ENCODE measurements around the gene SMIM27.

- TF ChIP-seq, protein P1, sequence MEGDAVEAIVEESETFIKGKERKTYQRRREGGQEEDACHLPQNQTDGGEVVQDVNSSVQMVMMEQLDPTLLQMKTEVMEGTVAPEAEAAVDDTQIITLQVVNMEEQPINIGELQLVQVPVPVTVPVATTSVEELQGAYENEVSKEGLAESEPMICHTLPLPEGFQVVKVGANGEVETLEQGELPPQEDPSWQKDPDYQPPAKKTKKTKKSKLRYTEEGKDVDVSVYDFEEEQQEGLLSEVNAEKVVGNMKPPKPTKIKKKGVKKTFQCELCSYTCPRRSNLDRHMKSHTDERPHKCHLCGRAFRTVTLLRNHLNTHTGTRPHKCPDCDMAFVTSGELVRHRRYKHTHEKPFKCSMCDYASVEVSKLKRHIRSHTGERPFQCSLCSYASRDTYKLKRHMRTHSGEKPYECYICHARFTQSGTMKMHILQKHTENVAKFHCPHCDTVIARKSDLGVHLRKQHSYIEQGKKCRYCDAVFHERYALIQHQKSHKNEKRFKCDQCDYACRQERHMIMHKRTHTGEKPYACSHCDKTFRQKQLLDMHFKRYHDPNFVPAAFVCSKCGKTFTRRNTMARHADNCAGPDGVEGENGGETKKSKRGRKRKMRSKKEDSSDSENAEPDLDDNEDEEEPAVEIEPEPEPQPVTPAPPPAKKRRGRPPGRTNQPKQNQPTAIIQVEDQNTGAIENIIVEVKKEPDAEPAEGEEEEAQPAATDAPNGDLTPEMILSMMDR (IDR thresholded peaks at IDR 0.05; ENCODE audit: poor library complexity) = no peak
- no peak for TF ChIP-seq EZH2 (IDR thresholded peaks at IDR 0.05; ENCODE audit: borderline replicate concordance)
- no peak for TF ChIP-seq EZH2phosphoT487 (IDR thresholded peaks at IDR 0.05; ENCODE audit: low read depth, severe bottlenecking, unreplicated experiment)
Observed at GRCh38 chr9:32516241-32516640, 35.9 kb upstream of the SMIM27 start.
